Upper lobe of left lung (tissue), 6 donors: ENCODE measurements around the gene MLIP. TPM values are rescaled to one million over a fixed set of nuclear protein-coding genes. Genes with fewer than 3 reads are reported as not detected.

Experiments
- ATAC-seq, 2 donors: fragments of 200-7000 bp; cut with Tn5 transposase; one replicate each; pipeline ENCODE4 v1.9.1; 2022; ENCODE audit warnings: mild to moderate bottlenecking in 2 of 2, moderate library complexity in 2 of 2; ENCODE audit not compliant: low FRiP score in 2 of 2
- DNase-seq, 2 donors: peaks; one replicate each; pipeline ENCODE4 v3.0.0-alpha.2; 2019 to 2020
- H3K27ac ChIP-seq, 4 donors: fragments of 200-600 bp; sonication (generic); one replicate each; pipeline ENCODE4 v1.5.1; 2016 to 2019
- H3K27me3 ChIP-seq, 4 donors: fragments of 200-600 bp; sonication (generic); one replicate each; pipeline ENCODE4 v1.5.1; 2017 to 2019
- H3K36me3 ChIP-seq, 4 donors: fragments of 200-600 bp; sonication (generic); one replicate each; pipeline ENCODE4 v1.5.1; 2016 to 2019
- H3K4me1 ChIP-seq, 4 donors: fragments of 200-600 bp; sonication (generic); one replicate each; pipeline ENCODE4 v1.5.1; 2018 to 2019
- H3K4me3 ChIP-seq, 4 donors: fragments of 200-600 bp; sonication (generic); one replicate each; pipeline ENCODE4 v1.5.1; 2017 to 2019; ENCODE audit warnings: mild to moderate bottlenecking in 2 of 4, moderate library complexity in 1 of 4
- H3K9me3 ChIP-seq, 4 donors: fragments of 200-600 bp; sonication (generic); one replicate each; pipeline ENCODE4 v1.5.1; 2018 to 2019
- CTCF ChIP-seq, 6 experiments: fragments of 450-650 bp in 4 of 6; fragments of 200-600 bp in 2 of 6; sonication (generic) in 2 of 6; IDR thresholded peaks; one replicate each; pipeline ENCODE4 v1.5.1; 2016 to 2019; ENCODE audit warnings: antibody characterized with exemption in 6 of 6
- EP300 ChIP-seq, 4 donors: sonication (generic); formaldehyde crosslinking; IDR thresholded peaks; one replicate each; pipeline ENCODE4 v1.5.1; 2017; ENCODE audit warnings: antibody characterized with exemption in 4 of 4, control low read depth in 2 of 4
- POLR2A ChIP-seq, 4 donors: fragments of 450-650 bp; IDR thresholded peaks; one replicate each; pipeline ENCODE4 v1.5.1; 2016 to 2017; ENCODE audit warnings: antibody characterized with exemption in 4 of 4, mild to moderate bottlenecking in 2 of 4
- POLR2AphosphoS5 ChIP-seq, 2 donors: sonication (generic); formaldehyde crosslinking; IDR thresholded peaks; one replicate each; pipeline ENCODE4 v1.5.1; 2017; ENCODE audit warnings: antibody characterized with exemption in 2 of 2
- WGBS, 2 donors: methylation state at CpG; one replicate each; pipeline ENCODE4 v1.1.5; 2017 to 2018; 5-methylcytosine and 5-hydroxymethylcytosine counted together
- total RNA-seq, 6 donors: library from RNA; depleted of rRNA in 4 of 6; stranded (reverse); fragments of >200 nt in 4 of 6; gene quantifications; one replicate each; pipeline versions ENCODE4 v1.1.0 to v1.2.1, GENCODE V29; 2016 to 2021
- donor health status: DM: no; HTN: no; CAD: no; lungs with moderate emphysema.
- donor health status: DM: no; HTN: yes; CAD: no; lungs with severe emphysema.

The MLIP gene
- total RNA-seq, 6 donors from 2014 or later: 0.47 to 1.3 (median 0.77) TPM; not detected in 2

DNA sequence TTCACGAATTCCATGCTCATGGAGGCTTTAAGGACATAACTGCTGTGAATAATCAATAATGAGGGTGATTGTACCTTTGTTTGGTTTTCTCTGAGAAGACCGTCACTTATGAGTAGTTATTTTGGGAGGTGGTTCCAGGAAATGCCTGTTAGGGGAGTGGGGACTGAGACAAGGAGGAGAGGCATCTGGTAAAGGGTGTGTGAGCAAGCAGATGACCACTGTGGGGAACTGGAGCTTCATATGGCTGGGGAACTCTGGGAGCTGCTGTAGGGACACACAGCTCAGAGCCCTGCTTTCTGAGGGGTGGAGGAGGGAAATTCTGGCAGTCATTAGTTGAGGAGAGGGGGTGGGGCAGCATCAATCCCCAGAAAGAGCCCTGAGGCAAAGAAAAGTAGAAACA is 125.7 kb downstream of the MLIP start:
- Histone ChIP-seq H3K4me1 (no peaks in the 10 kb centered on the region), H3K4me3 (no peak overlapping the region), H3K27ac (no peak overlapping the region), H3K9me3 (no peaks in the 10 kb centered on the region), H3K36me3 (no peaks in the 10 kb centered on the region), H3K27me3 (no peaks in the 10 kb centered on the region)
- TF ChIP-seq CTCF (IDR thresholded peaks at IDR 0.05) (no peak), POLR2A (IDR thresholded peaks at IDR 0.05) (no peak), EP300 (IDR thresholded peaks at IDR 0.05) (no peak), POLR2AphosphoS5 (IDR thresholded peaks at IDR 0.05) (no peak)
- DNase-seq (no peak), ATAC-seq (no peak)
- WGBS, 2 donors: 58 to 69% methylated on average over 2 of the region's 2 CpGs

- ATAC-seq (no peak), DNase-seq (no peak)
- Histone ChIP-seq H3K27ac (no peak overlapping the region), H3K27me3 (no peaks in the 10 kb centered on the region), H3K9me3 (no peaks in the 10 kb centered on the region), H3K4me3 (no peak overlapping the region), H3K4me1 (no peaks in the 10 kb centered on the region), H3K36me3 (no peaks in the 10 kb centered on the region)
- 16 to 24% methylated on average over 1 of the region's 1 CpG for WGBS, 2 donors
- TF ChIP-seq EP300 (IDR thresholded peaks at IDR 0.05): no peak
These were observed 127.2 kb downstream of the MLIP start for GRCh38 chr6:54238396-54238795.

DNA sequence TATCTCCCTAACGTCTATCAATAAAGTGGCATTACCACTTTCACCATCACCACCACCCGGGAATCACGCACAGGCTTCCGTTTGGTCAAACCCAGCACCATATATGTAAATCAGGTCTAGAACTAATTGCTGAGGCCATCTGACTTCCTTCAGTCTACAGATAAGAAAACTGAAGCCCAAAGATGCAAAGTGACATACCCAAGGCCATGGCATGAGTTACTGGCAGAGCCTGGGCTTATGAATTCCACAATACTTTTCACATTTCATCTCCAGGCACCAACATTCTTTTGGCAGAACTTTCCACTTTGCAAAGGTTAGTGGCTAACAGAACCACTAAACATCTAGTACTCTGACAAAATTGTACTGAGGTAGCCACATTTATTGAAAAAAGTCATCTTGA is 132.5 kb downstream of the MLIP start:
- no peak for ATAC-seq
- no peaks in the 10 kb centered on the region for H3K9me3 ChIP-seq
- H3K27me3 ChIP-seq: no peaks in the 10 kb centered on the region
- TF ChIP-seq CTCF (IDR thresholded peaks at IDR 0.05): no peak
- TF ChIP-seq POLR2AphosphoS5 (IDR thresholded peaks at IDR 0.05): no peak
- TF ChIP-seq EP300 (IDR thresholded peaks at IDR 0.05): no peak
- no peak for TF ChIP-seq POLR2A (IDR thresholded peaks at IDR 0.05)
- WGBS, 2 donors: 83 to 94% methylated on average over 4 of the region's 4 CpGs
- H3K27ac ChIP-seq: no peak overlapping the region
- H3K4me3 ChIP-seq: no peak overlapping the region
- no peaks in the 10 kb centered on the region for H3K36me3 ChIP-seq
- DNase-seq: no peak
- no peaks in the 10 kb centered on the region for H3K4me1 ChIP-seq

DNA sequence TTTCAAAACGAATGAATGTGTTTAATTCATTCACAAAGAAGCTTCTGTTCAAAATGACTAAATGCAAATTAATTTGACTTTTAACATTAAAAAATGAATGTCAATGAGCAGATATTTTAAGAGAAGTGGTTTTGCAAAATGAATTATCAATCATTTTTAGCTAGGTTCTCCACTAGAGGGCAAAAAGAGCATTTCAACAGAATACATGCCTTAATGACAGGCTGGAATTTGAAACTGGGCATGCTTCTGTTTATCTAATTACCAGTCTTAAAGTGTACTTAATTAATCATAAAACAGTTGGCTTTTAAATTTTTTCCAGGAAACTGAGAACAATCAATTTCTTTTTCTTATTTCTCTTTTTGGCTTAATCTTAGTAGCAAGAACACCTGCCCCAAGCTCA is 133.2 kb downstream of the MLIP start:
- Histone ChIP-seq H3K27ac (no peak overlapping the region), H3K4me3 (no peak overlapping the region), H3K4me1 (no peaks in the 10 kb centered on the region), H3K9me3 (no peaks in the 10 kb centered on the region), H3K36me3 (no peaks in the 10 kb centered on the region), H3K27me3 (no peaks in the 10 kb centered on the region)
- WGBS, 2 donors: 61% methylated on average over 1 of the region's 1 CpG
- no peak for ATAC-seq
- peak in 2 of 6 experiments; percentile 21 to 28 for TF ChIP-seq CTCF (IDR thresholded peaks at IDR 0.05)
- TF ChIP-seq POLR2AphosphoS5 (IDR thresholded peaks at IDR 0.05): no peak
- no peak for TF ChIP-seq POLR2A (IDR thresholded peaks at IDR 0.05)
- no peak for TF ChIP-seq EP300 (IDR thresholded peaks at IDR 0.05)
- DNase-seq: no peak

DNA sequence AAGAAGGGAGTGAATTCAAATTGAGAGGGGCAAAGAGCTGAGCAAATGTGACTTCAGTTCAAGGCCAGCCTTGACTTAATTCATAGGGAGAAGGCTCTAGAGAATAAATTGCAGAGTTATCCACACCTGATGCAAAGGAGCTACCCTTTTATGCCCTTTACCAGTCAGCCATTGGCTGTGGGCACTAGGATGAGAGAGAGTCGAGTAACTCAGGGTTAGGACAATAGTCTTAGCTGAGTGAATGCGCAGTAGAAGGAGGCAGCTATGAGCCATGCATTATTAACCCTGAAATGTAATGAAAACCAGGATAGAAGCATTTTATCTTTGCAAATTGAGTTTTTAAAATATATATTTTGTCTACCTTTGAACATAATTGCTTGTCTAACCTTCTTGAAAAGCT is 134.0 kb downstream of the MLIP start:
- Histone ChIP-seq H3K36me3 (no peaks in the 10 kb centered on the region), H3K27me3 (no peaks in the 10 kb centered on the region), H3K4me3 (no peak overlapping the region), H3K9me3 (no peaks in the 10 kb centered on the region), H3K27ac (no peak overlapping the region), H3K4me1 (no peaks in the 10 kb centered on the region)
- no peak for ATAC-seq
- 80 to 87% methylated on average over 2 of the region's 2 CpGs for WGBS, 2 donors
- TF ChIP-seq POLR2AphosphoS5 (IDR thresholded peaks at IDR 0.05) (no peak), EP300 (IDR thresholded peaks at IDR 0.05) (no peak), CTCF (IDR thresholded peaks at IDR 0.05) (no peak), POLR2A (IDR thresholded peaks at IDR 0.05) (no peak)
- DNase-seq: no peak
